ACC112 (cell line): ENCODE results near the gene HOXA4.

Experiments used
- H2AFZ ChIP-seq: fragments of 200-600 bp; sonication (generic); one replicate; pipeline ENCODE4 v1.6.0; 2017; ENCODE audit warnings: antibody characterized with exemption, low read length; ENCODE audit not compliant: unreplicated experiment
- H3K27ac ChIP-seq: fragments of 200-600 bp; sonication (generic); 2 replicates; pipeline ENCODE4 v1.5.1; 2014; ENCODE audit warnings: low read depth, mild to moderate bottlenecking, antibody characterized with exemption, low read length, moderate library complexity
- H3K27me3 ChIP-seq: fragments of 200-600 bp; sonication (generic); 2 replicates; pipeline ENCODE4 v1.6.1; 2014; ENCODE audit warnings: mild to moderate bottlenecking, antibody characterized with exemption, low read length, moderate library complexity, mixed read lengths; ENCODE audit not compliant: insufficient read depth
- H3K36me3 ChIP-seq: fragments of 200-600 bp; sonication (generic); 2 replicates; pipeline ENCODE4 v1.6.1; 2016; ENCODE audit warnings: mild to moderate bottlenecking, antibody characterized with exemption, low read length, moderate library complexity, mixed read lengths; ENCODE audit not compliant: insufficient read depth
- H3K4me1 ChIP-seq: fragments of 200-600 bp; sonication (generic); one replicate; pipeline ENCODE4 v1.6.1; 2016; ENCODE audit warnings: low read length, mixed read lengths; ENCODE audit not compliant: insufficient read depth, unreplicated experiment, control insufficient read depth
- H3K4me3 ChIP-seq: fragments of 200-600 bp; sonication (generic); 2 replicates; pipeline ENCODE4 v1.5.1; 2014; ENCODE audit warnings: mild to moderate bottlenecking, low read depth, low read length
- H3K79me2 ChIP-seq: fragments of 200-600 bp; sonication (generic); one replicate; pipeline ENCODE4 v1.6.0; 2016; ENCODE audit warnings: low read length; ENCODE audit not compliant: control insufficient read depth, unreplicated experiment, insufficient read depth

Gene HOXA4

DNA sequence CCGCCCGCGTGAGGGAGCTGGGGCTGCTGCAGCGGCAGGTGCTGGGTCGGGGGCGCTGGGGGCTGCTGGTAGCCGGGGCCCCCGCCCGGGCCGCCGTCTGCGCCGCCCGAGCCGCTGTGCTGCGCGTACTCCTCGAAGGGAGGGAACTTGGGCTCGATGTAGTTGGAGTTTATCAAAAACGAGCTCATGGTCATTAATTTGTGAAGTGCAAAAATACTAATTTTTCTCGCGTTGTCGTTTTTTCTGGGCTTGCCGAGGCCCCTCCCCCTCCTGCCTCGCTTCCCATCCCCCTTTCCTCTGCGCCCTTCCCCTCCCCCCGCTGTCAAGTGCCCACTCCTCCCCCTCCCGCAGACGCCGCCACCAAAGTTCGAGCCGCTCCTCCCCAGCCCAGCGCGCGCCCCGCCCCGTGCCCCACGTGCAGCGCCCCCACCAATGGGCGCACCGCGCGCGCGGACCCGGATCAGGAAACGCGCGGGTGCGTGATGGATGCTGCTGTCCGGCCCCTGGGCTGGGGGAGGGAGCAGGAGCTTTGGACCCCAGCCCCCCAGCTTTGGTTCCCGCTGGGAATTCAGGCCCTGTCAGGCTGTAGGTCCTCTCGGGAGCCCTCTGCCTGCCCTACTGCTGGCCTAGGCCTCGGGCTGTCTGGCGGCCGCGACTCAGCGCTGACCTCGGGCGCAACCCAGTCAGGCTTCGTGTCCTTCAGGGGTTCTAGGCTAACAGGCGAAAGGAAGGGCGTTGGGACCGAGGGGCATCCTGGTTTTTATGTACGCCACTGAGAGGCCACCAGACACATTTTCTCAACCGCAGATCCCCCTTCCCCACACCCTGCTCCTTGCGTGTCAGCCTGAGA, at the start of gene HOXA4:
HOXA4 (minus strand) TSS at position 218 of the 850 bp plus-strand sequence; CDS start at position 194, 24 bp downstream.
- Histone ChIP-seq H3K27ac (no peak within 1 kb of the TSS), H3K79me2 (no peaks in the 10 kb centered on the region), H3K4me3 (peak within 1 kb of the TSS; percentile 68), H3K36me3 (no peaks in the 10 kb centered on the region), H3K4me1 (peaks cover 2% of the 10 kb centered on the region), H2AFZ (no peak within 1 kb of the TSS), H3K27me3 (peaks cover 98% of the 10 kb centered on the region)

DNA sequence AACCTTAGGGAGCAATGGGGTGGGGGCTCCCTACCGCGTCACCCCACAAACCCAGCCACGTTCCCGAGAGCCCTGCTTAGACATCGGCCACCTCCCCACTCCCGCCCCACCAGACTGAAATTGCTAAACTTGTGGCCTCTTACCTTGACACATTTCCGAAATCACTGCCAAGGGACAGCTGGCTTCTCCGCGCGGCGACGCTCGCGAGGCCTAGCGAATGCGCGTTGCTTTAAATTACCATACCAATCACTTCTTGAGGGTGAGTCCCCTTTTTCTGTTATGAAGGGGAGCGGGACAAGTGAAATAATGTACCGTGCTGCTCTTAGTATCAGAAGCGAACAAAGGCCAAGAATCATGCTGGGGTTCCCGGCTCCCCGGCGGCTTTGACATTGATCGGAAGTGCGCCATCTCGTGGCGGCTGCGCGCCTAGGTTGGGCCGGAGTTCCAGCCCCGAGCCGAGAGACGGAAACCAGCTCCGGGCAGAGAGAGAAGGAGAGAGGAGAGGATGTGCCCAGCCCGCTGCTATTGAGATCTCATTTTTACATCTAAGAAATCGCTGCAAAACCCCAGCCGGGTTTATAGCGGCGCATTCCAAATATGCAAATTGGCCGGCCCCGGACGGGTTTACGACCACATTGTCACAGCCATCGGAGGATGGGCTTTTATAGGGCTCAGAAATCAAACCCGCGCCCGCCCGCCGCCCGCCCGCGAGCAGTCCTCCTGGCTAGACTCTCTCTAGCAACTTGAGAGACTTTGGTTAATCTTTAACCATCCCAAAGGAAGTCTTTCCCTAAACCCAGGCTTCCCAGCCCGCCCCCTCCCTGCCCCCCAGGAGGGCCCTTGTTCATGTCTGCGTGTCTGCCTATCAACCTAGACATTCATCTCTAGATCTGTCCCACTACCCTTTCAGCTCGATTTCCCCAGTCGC, 49.2 kb upstream of the HOXA4 start:
- no peaks in the 10 kb centered on the region for H3K36me3 ChIP-seq
- H3K4me3 ChIP-seq: peak overlapping the region; percentile 54
- no peak overlapping the region for H2AFZ ChIP-seq
- peaks cover 85% of the 10 kb centered on the region for H3K27me3 ChIP-seq
- H3K79me2 ChIP-seq: no peaks in the 10 kb centered on the region
- H3K27ac ChIP-seq: no peak overlapping the region
- peaks cover 3% of the 10 kb centered on the region for H3K4me1 ChIP-seq

DNA sequence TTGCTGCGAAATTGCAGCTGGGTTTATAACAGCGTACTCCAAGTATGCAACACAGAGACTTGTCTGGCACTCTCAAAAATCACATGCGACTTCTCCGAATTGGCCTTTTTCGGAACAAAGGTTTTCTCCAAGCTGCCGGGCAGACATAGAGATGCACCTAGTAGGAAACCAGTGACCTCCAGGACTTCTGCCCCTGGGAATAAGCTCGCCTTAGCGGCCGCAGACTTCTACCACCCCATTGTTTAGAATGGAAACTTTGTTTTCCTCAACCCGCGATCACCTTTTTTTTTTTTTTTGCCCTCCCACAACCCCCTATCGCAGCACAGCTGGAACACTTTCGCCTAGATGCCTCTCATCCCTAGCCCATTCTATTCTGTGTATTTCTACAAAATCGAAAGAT, 48.5 kb upstream of the HOXA4 start:
- no peaks in the 10 kb centered on the region for H3K36me3 ChIP-seq
- no peak overlapping the region for H2AFZ ChIP-seq
- H3K27me3 ChIP-seq: peaks cover 86% of the 10 kb centered on the region
- H3K79me2 ChIP-seq: no peaks in the 10 kb centered on the region
- H3K27ac ChIP-seq: no peak overlapping the region
- H3K4me3 ChIP-seq: peak overlapping the region; percentile 54; the same call in 1 of the 2 replicates
- peaks cover 3% of the 10 kb centered on the region for H3K4me1 ChIP-seq

DNA sequence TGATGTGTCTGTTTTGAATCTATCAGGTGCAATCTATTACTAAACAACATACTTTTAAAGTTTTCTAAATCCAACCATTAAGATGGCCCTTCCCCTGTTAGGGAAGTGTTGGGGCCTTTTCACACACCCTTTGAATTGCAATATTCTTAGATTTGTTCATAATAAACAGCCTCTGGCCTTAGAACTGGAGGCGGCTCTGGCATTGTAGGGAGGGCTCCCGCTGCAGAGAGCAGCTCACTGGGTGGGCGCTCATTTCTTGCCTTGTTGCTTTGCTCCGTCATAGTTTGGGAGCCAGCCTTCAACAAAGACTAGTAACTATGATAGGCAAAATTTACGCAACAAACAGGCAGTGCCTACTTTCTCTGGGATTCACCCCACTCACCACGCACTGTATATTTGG, 47.8 kb upstream of the HOXA4 start:
- peaks cover 86% of the 10 kb centered on the region for H3K27me3 ChIP-seq
- no peaks in the 10 kb centered on the region for H3K79me2 ChIP-seq

DNA sequence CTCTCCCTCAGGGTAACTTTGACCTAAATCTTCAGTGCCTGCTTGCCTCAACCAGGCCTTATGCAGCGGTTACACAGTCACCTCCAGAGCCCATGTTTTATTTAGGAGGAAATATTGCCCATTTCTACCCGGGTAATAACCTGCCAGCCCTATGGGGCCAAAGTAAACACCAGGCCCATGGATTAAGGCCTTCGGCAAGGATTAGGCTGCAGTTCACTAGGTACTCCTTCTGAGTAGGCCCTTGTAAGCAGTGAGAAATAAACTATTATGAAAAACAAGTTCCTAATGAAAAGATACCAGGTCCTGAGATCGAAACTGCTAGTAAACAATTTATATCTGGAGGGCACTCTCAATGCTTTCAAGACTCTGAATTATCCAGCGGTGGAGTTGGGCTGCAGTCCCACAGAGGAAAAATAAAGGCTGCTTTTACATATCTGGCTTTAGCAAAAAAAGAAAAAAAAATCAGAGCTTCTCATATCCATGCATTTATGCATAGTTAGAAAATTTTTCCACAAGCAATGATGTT, 47.3 kb upstream of the HOXA4 start:
- H3K4me3 ChIP-seq: no peak overlapping the region
- no peaks in the 10 kb centered on the region for H3K79me2 ChIP-seq
- no peak overlapping the region for H3K27ac ChIP-seq
- H3K36me3 ChIP-seq: no peaks in the 10 kb centered on the region
- H3K27me3 ChIP-seq: peaks cover 86% of the 10 kb centered on the region
- H3K4me1 ChIP-seq: peaks cover 3% of the 10 kb centered on the region
- no peak overlapping the region for H2AFZ ChIP-seq

More for the DNA sequence above, 47.8 kb upstream of the HOXA4 start:
- no peaks in the 10 kb centered on the region for H3K36me3 ChIP-seq
- H3K4me1 ChIP-seq: peaks cover 3% of the 10 kb centered on the region
- H3K4me3 ChIP-seq: no peak overlapping the region
- H3K27ac ChIP-seq: no peak overlapping the region
- H2AFZ ChIP-seq: no peak overlapping the region

- no peaks in the 10 kb centered on the region for H3K79me2 ChIP-seq
- H3K36me3 ChIP-seq: no peaks in the 10 kb centered on the region
- peaks cover 3% of the 10 kb centered on the region for H3K4me1 ChIP-seq
- H3K4me3 ChIP-seq: no peak overlapping the region
- no peak overlapping the region for H2AFZ ChIP-seq
- H3K27ac ChIP-seq: no peak overlapping the region
- H3K27me3 ChIP-seq: peaks cover 86% of the 10 kb centered on the region
Measured at GRCh38 chr7:27176962-27177794, 46.6 kb upstream of the HOXA4 start.

- H3K4me3 ChIP-seq: no peak overlapping the region
- no peak overlapping the region for H3K27ac ChIP-seq
- H3K4me1 ChIP-seq: peaks cover 3% of the 10 kb centered on the region
- no peak overlapping the region for H2AFZ ChIP-seq
- H3K79me2 ChIP-seq: no peaks in the 10 kb centered on the region
- H3K36me3 ChIP-seq: no peaks in the 10 kb centered on the region
- H3K27me3 ChIP-seq: peaks cover 87% of the 10 kb centered on the region
Measured at GRCh38 chr7:27176524-27176845, 45.9 kb upstream of the HOXA4 start.

GRCh38 chr7:27175626-27176523, 45.3 kb upstream of the HOXA4 start:
- no peak overlapping the region for H3K4me3 ChIP-seq
- no peaks in the 10 kb centered on the region for H3K36me3 ChIP-seq
- peaks cover 3% of the 10 kb centered on the region for H3K4me1 ChIP-seq
- H3K27me3 ChIP-seq: peaks cover 93% of the 10 kb centered on the region
- H3K27ac ChIP-seq: no peak overlapping the region
- no peak overlapping the region for H2AFZ ChIP-seq
- no peaks in the 10 kb centered on the region for H3K79me2 ChIP-seq

DNA sequence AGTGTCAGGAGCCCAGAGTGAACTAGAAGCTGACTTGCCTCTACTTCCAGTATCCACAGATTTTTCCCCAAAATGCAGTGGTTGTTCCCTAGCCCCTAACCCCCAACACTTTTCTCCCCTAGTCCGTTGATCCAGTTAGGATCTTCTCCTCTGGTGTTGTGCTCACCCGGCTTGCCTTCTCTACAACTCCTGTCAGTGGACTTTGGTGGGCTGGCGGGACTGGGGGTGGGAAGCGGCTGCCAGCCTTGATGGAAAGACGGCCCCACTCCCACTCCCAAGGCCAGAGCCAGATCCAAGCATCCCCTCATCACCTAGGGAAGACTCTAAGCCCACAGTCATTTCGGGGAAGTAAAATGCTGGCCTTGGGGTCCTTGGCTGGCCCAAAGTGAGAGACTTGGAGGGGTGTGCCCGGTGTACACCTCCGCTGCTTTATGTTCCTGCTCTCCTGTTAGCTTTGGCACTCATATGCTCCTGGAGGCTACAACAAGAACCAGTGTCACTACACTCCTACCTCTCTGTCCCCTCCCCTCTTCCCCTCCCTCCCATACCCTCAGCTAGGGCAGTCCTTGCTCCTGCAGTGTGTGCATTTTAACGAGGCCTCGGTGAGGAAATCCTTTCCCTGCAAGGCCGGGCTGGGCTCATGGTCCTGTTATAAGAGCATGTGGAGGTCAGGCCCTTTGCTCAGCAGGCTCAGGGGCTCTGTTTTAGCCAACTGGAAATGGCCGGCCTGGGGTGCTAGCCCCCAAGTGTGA, 44.5 kb upstream of the HOXA4 start:
- H3K27me3 ChIP-seq: peaks cover 93% of the 10 kb centered on the region
- H3K36me3 ChIP-seq: no peaks in the 10 kb centered on the region
- peaks cover 3% of the 10 kb centered on the region for H3K4me1 ChIP-seq
- no peak overlapping the region for H3K27ac ChIP-seq
- H2AFZ ChIP-seq: no peak overlapping the region
- H3K79me2 ChIP-seq: no peaks in the 10 kb centered on the region
- H3K4me3 ChIP-seq: no peak overlapping the region
